ENCODE measurements around the gene SELENOW. TPM values are rescaled to one million over a fixed set of nuclear protein-coding genes. Genes with fewer than 3 reads are reported as not detected.

The SELENOW gene
- total and polyA plus RNA-seq, 2 of the 4 experiments (the other 2 are of a cell fraction) = 61.3 to 217 TPM

DNA sequence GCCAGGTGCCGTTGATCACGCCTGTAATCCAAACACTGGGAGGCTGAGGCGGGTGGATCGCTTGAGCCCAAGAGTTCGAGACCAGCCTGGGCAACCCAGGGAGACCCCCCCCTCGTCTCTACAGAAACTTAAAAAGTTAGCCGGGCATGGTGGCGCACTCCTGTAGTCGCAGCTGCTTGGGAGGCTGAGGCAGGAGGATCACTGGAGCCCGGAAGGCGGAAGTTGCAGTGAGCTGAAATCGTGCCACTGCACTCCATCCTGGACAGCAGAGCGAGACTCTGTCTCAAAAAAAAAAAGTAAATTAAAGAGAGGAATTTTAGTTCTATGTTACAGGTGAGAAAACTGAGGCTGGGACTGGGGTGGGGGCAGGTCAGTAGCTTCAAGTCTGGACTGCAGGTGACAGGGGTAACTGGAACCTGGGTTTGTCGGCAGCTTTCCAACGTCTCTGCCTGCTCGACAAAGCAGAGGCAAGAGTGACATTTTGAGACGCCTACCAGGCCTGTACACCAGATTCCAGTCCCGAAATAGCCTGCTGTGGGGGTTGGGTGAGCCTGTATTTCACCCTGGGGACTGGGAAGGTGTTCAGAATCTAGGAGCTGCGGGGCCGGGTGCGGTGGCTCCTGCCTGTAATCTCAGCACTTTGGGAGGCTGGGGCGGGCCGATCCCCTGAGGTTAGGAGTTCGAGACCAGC is 1.2 kb downstream of the SELENOW start:
- ATAC-seq (ENCODE audit: low read depth) (no peak), DNase-seq (no peak)
- H3K27ac ChIP-seq (ENCODE audit: insufficient read depth, low read length) = no peak overlapping the region
- H3K9me3 ChIP-seq (ENCODE audit: control insufficient read depth, insufficient read depth, low read length) = no peaks in the 10 kb centered on the region
- H2BK20ac ChIP-seq (ENCODE audit: low read depth, low read length) = no peak overlapping the region
- H3K9ac ChIP-seq (ENCODE audit: low read depth, low read length) = peak overlapping the region; percentile 97; the same call in 1 of the 2 replicates
- no peak overlapping the region for H4K91ac ChIP-seq (ENCODE audit: insufficient read depth, low read depth, low read length)
- H3K4me1 ChIP-seq (ENCODE audit: control insufficient read depth, insufficient read depth, low read length) = peaks cover 2% of the 10 kb centered on the region; the same call in 1 of the 2 replicates
- H3K27me3 ChIP-seq (ENCODE audit: control insufficient read depth, insufficient read depth, low read length) = no peaks in the 10 kb centered on the region
- POLR2A ChIA-PET (ENCODE audit: unreplicated experiment) = no interaction called here
- H3K79me1 ChIP-seq (ENCODE audit: low read depth in 1 of 2, low read length in 2 of 2) = peaks cover 26 to 44% of the 10 kb centered on the region in 2 experiments
- no peak overlapping the region for H3K23ac ChIP-seq (ENCODE audit: low read depth, low read length)
- TF ChIP-seq NFE2L2 (IDR thresholded peaks at IDR 0.05; ENCODE audit: low read depth, low read length) (no peak), FOS (IDR thresholded peaks at IDR 0.05; ENCODE audit: low read depth, low read length) (no peak), MAFK (IDR thresholded peaks at IDR 0.05; ENCODE audit: low read depth, low read length) (no peak), CHD1 (IDR thresholded peaks at IDR 0.05; ENCODE audit: low read depth, low read length) (no peak), SMC3 (IDR thresholded peaks at IDR 0.05; ENCODE audit: low read depth, low read length) (no peak), MXI1 (IDR thresholded peaks at IDR 0.05; ENCODE audit: borderline replicate concordance, low read depth, low read length) (no peak), MAZ (IDR thresholded peaks at IDR 0.05; ENCODE audit: borderline replicate concordance, low read depth, low read length) (no peak), CEBPB (IDR thresholded peaks at IDR 0.05; ENCODE audit: low read depth, low read length) (no peak)
- TF ChIP-seq, protein P1, sequence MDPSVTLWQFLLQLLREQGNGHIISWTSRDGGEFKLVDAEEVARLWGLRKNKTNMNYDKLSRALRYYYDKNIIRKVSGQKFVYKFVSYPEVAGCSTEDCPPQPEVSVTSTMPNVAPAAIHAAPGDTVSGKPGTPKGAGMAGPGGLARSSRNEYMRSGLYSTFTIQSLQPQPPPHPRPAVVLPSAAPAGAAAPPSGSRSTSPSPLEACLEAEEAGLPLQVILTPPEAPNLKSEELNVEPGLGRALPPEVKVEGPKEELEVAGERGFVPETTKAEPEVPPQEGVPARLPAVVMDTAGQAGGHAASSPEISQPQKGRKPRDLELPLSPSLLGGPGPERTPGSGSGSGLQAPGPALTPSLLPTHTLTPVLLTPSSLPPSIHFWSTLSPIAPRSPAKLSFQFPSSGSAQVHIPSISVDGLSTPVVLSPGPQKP (IDR thresholded peaks at IDR 0.05; ENCODE audit: borderline replicate concordance, low read depth, low read length) = no peak
- TF ChIP-seq, protein P2, sequence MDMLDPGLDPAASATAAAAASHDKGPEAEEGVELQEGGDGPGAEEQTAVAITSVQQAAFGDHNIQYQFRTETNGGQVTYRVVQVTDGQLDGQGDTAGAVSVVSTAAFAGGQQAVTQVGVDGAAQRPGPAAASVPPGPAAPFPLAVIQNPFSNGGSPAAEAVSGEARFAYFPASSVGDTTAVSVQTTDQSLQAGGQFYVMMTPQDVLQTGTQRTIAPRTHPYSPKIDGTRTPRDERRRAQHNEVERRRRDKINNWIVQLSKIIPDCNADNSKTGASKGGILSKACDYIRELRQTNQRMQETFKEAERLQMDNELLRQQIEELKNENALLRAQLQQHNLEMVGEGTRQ (IDR thresholded peaks at IDR 0.05; ENCODE audit: low read depth, low read length) = no peak
- intact Hi-C loops (cut with micrococcal nuclease) (no loop called here), dilution Hi-C loops (cut with HindIII; ENCODE audit: low sequenced_read_pairs, unreplicated experiment) (no loop called here), in situ Hi-C loops (cut with MboI; ENCODE audit: low sequenced_read_pairs) (loop anchor here (10.0 kb wide), 1 partner anchor 345 kb away; no protein-coding TSS in a partner anchor)
- H3K9me1 ChIP-seq (ENCODE audit: insufficient read depth, low read length) = peaks cover 14% of the 10 kb centered on the region
- no peak overlapping the region for H3K18ac ChIP-seq (ENCODE audit: low read depth, low read length)
- H2BK5ac ChIP-seq (ENCODE audit: low read depth, low read length, poor library complexity, severe bottlenecking) = no peak overlapping the region
- H3K56ac ChIP-seq (ENCODE audit: extremely low read depth, insufficient read depth, low read length) = no peak overlapping the region
- CTCF ChIA-PET = interaction anchor here (0.6 kb wide), 1 partner anchor 67 kb away, joined by 5 read pairs; no protein-coding TSS in a partner anchor
- H3K4me3 ChIP-seq (ENCODE audit: insufficient read depth, low read depth, low read length) = peak overlapping the region; percentile 90
- H3K4me2 ChIP-seq (ENCODE audit: low read depth, low read length) = peak overlapping the region; percentile 100
- H4K20me1 ChIP-seq (ENCODE audit: insufficient read depth, low read length) = peaks cover 30% of the 10 kb centered on the region; the same call in 1 of the 2 replicates
- H2BK15ac ChIP-seq (ENCODE audit: low read depth, low read length) = no peak overlapping the region
- H2BK120ac ChIP-seq (ENCODE audit: low read depth, low read length) = no peak overlapping the region
- peak overlapping the region; percentile 12 for H2AK9ac ChIP-seq (replicated peaks; ENCODE audit: low read depth, low read length, poor library complexity)
- H4K8ac ChIP-seq (ENCODE audit: low read depth in 2 of 2, low read length in 2 of 2) = no peak overlapping the region
- 69% methylated on average over 11 of the region's 24 CpGs; no CpG with 5 or more reads in 1 of the 2 experiments for WGBS, 2 experiments (ENCODE audit: extremely low coverage in 2 of 2, insufficient read length in 1 of 2)
- peaks cover 32% of the 10 kb centered on the region for H3K36me3 ChIP-seq (ENCODE audit: control insufficient read depth, insufficient read depth, low read length)
- BruUV-seq (replicated peaks) = no TSS peak
- H3K4ac ChIP-seq (ENCODE audit: low read depth, low read length) = no peak overlapping the region
- no peak overlapping the region for H4K5ac ChIP-seq (ENCODE audit: low read depth, low read length)
- H3K14ac ChIP-seq (replicated peaks; ENCODE audit: low read depth, low read length) = peak overlapping the region; percentile 94
- H2AK5ac ChIP-seq (ENCODE audit: low read depth, low read length) = no peak overlapping the region
- no peak overlapping the region for H2AFZ ChIP-seq (replicated peaks; ENCODE audit: low read length, poor library complexity)

Data from IMR-90 (cell line).